H1 (cell line): ENCODE results near the gene CMTM1. TPM values are rescaled to one million over a fixed set of nuclear protein-coding genes. Genes with fewer than 3 reads are reported as not detected.

Source experiments
- KDM4A ChIP-seq: IDR thresholded peaks from one replicate; pipeline ENCODE4 v1.7.1; 2012; ENCODE audit warnings: low read depth, mild to moderate bottlenecking, moderate library complexity, low read length, inconsistent platforms; ENCODE audit not compliant: severe bottlenecking
- NRF1 ChIP-seq: IDR thresholded peaks from 2 replicates; pipeline ENCODE4 v1.6.1; 2011; ENCODE audit warnings: mild to moderate bottlenecking, low read depth, low read length, improper control_type of control experiment
- SIX5 ChIP-seq: IDR thresholded peaks from 2 replicates; pipeline ENCODE4 v1.6.1; 2011; ENCODE audit warnings: mild to moderate bottlenecking, low read depth, low read length
- TAF7 ChIP-seq: optimal IDR thresholded peaks from 2 replicates; pipeline ENCODE3; 2011; ENCODE audit warnings: low read depth, mild to moderate bottlenecking, inconsistent platforms, low read length, moderate library complexity, borderline replicate concordance
- TBP ChIP-seq: IDR thresholded peaks from 2 replicates; pipeline ENCODE4 v1.6.1; 2011; ENCODE audit warnings: low read depth, low read length, improper control_type of control experiment
- YY1 ChIP-seq: IDR thresholded peaks from 2 replicates; pipeline ENCODE4 v1.6.1; 2011; ENCODE audit warnings: low read depth, mild to moderate bottlenecking, low read length
- polyA plus RNA-seq, 7 experiments: library from polyadenylated mRNA; depleted of rRNA in 3 of 7; stranded (reverse) in 5 of 7; unstranded in 2 of 7; fragments of >200 nt in 5 of 7; fragments of 200-250 nt in 2 of 7; gene quantifications; 1 replicate in 5 of 7; 2 replicates in 1 of 7; 4 replicates in 1 of 7; pipeline versions ENCODE4 v1.2.1 to v1.2.3, GENCODE V29; 2011 to 2013; ENCODE audit warnings: missing spikeins in 2 of 7, mixed read lengths in 2 of 7
- total RNA-seq: library from RNA; stranded (reverse); fragmentation: NEBNext Ultra II Directional; extraction: Animal tissue kit (Norgen Biotek cat#: 25700); gene quantifications from 2 replicates; pipeline ENCODE4 v1.2.1, GENCODE V29; 2021

Gene CMTM1
- total and polyA plus RNA-seq, 2 of the 8 experiments (the other 6 are each of a cell fraction or from before 2014, with no cell fraction given) = 1.2 to 2.0 TPM

GRCh38 chr16:66599726-66600125 is 33.5 kb downstream of the CMTM1 start (continued):
- no peak for TF ChIP-seq TAF7
- no peak for TF ChIP-seq TBP
- no peak for TF ChIP-seq YY1
- no peak for TF ChIP-seq KDM4A
- no peak for TF ChIP-seq NRF1
- no peak for TF ChIP-seq SIX5
- TF ChIP-seq, all 59 proteins: peak for 0
